Fibroblast of skin of right quadriceps (primary cell): ENCODE measurements around the gene MRPL45.

Experiments used
- DNase-seq: peaks from one replicate; pipeline ENCODE4 v3.0.0-alpha.2; 2013

MRPL45 gene

DNA sequence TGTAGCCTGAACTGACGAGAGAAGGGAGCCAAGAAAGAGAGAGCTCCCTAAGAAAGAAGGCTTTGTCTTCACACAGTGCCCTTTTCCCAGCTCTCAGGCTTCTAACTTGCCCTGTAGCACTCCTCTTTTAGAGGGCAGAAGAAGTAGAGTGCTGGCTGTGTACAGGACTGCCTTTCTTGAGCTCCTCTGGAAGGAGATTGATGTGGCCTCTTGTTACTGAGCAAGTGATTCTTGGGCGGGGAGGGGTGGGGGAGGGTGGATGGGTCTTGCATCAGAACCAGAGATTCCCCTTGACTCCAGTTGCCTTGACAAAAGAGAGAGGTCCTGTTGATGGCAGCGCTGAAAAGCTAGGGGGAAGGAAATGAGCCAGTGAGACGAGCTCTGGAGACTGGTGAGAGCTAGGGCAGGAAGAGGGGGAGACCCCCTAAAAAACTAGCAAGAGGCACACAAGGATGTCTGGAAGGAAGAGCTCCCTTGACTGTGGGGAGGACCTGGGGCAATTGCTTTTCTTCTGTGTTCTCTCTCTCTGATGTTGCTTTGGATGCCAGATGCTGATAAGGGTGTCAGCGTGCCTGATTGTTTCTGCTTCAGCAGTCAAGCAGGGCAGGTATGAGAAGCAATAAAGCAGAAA is 28.4 kb downstream of the MRPL45 start:
- peak; percentile 27 for DNase-seq

DNA sequence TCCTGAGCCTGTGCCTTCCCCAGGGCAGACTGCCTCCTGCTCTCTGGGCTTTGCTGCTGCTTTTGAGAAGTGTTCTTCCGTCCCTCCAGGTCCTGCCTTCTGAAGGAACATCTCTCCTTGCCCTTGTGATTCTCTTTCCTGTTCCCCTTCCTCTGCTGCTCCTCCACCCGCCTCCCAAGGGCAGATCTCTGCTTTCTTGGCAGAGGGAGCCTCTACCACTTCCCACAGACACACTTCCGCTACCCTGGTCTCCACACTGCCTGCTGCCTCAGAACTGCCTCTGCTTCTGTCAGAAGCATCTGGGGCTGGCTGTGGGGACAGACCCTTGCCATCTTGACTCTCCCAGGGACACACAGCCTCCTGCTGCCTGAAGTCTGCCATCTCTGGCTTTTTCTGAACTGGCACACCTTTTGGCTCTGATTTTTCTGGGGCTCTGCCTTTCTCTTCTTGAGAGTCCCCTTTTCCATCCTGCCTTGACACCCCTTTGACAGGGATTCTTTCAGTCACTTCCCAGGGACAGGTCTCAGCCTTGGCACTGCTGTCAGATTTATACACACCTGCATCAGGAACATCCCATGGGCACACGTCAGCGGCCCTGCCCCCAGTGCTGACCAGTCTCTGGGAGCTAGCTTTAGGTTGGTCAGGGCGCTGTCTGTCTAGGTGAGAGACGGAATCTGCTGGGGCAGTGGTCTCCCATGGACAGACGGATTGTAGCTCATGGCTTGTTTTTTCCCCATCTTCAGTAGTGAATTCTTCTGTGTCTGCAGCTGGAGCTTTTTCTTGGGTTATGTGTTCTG is 30.2 kb downstream of the MRPL45 start:
- no peak for DNase-seq

DNA sequence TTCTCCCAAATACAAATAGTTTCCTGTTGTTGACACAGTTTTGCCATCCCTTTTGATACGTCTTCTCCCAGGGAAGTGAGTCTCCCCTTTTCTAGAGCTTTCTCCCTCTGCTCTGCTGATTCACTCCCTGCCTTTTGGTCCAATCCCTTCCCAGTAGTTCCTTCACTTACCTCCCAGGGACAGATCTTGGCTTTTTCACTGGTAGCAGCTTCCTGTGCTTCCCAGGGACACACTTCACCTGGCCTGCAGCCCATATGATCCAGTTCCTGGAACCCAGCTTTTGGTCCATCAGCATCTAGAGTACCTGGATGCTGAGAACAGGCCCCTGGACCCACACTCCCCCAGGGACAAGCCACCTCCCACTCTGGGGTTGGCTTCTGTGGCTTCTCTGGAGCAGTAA is 31.0 kb downstream of the MRPL45 start:
- DNase-seq, result no peak

DNA sequence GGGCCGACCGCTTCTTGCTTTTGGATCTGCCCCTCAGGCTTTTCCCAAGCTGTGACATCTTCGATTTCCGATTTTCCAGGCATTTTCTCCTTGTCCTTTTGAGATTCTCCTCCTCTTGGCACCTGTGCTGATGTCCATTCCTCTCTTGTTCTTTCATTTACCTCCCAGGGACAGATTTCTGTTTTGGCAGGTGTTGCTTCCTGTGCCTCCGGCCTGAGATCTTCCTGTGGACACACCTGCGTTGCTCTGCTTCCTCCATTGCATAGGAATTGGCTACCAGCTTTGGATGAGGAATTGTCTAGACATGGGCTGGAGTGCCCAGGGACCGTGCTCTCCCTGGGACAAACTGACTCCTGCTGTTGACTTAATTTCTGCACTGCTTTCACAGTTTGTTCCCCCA is 31.7 kb downstream of the MRPL45 start:
- no peak for DNase-seq

DNA sequence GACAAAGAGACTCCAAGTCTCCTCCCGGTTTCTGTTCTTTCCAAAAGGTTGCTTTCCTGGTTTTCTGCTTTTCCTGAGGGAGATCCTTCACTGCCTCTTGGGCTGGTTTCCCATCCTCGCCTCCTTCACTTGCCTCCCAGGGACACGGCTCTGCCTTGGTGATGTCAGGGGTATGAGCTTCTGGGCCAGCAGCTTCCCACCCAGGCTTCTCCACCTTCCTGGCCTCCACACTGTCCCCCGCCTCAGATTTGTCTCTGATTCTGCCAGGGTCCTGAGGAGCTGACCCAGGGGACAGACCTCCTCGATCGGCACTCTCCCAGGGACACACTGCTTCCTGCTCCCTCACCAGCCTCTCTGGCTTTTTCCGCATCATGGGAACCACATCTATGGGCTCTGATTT is 32.3 kb downstream of the MRPL45 start:
- no peak for DNase-seq

DNA sequence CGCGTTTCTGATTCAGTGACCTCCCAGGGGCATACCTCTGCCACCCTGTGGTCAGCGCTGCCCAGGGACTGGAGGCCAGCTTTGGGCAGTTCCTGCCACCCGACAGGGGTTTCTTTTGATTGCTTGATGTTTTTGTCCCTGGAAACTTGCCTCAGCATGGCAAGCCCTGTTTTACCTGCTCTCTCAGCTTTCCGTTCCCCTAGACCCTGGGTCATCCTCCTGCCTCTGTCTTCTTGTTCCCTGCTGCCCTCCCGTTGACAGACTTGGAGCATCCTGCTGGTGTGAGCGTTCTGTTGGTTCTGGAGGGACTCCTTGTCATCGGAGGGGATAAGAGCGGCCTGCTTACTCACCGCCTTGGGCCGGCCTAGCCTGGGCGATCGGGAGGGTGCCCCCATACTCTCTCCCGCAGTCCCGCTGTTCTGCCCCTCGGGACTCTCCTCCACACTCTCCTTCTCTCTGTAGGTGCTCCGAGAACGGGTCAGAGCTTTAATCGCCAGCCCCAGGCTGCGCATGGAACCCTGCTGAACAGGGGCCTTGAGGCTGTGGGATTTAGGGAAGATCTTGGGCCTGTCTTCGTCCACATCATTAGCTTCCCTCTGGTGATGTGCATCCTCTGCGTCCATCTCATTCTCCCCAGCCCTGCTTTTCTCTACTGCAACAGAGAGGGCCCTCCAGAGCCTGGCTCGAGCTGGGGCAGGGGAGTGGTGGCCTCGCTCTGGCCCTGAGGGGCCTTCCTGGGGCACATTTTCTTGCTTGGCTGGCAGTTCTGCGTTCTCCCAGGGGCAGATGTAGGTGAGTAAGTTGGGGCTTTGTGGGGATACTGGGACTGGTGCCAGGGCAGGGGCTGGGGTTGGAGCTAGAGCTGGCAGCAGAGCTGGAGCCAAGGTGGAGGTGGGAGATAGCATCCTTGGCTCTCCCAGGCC is 33.1 kb downstream of the MRPL45 start:
- no peak for DNase-seq

DNA sequence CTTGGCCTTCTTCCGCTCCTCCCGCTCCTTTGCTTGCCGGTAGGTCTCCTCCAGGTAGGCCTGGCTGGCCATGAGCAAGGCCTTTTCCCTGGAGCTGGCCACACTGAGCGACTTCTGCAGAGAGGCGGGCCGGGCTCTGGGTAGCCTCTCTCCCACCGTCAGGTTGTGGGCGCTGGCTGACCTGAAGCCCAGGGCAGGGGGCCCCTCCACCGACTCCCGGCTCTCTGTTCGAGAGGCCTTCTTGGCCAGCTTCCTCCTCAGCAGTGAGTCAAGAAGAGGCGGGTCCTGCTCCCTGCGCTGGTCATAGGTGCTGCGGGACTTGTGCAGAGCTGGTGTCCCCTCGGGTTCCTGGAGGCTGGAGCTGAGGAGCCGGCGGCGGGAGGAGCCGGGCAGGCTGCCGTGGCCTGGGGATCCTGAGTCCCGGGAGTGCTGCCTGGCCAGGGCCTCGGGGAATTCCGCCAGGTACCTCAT is 34.0 kb downstream of the MRPL45 start:
- no peak for DNase-seq

DNA sequence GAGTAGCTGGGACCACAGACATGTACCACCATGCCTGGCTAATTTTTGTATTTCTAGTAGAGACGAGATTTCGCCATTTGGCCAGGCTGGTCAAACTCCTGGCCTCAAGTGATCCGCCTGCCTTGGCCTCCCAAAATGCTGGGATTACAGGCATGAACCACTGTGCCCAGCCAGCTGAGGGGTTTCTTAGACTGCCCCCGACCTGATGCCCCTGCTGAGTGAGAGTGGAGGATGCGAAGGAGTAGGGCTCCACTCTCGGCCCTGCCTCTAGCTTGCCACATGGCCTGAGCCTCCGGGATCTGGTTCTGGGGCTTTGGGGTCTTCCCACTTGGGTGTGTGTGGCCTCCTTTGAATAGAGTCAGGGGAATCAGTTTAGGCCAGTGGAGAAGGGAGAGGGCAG is 35.8 kb downstream of the MRPL45 start:
- DNase-seq, result no peak

DNA sequence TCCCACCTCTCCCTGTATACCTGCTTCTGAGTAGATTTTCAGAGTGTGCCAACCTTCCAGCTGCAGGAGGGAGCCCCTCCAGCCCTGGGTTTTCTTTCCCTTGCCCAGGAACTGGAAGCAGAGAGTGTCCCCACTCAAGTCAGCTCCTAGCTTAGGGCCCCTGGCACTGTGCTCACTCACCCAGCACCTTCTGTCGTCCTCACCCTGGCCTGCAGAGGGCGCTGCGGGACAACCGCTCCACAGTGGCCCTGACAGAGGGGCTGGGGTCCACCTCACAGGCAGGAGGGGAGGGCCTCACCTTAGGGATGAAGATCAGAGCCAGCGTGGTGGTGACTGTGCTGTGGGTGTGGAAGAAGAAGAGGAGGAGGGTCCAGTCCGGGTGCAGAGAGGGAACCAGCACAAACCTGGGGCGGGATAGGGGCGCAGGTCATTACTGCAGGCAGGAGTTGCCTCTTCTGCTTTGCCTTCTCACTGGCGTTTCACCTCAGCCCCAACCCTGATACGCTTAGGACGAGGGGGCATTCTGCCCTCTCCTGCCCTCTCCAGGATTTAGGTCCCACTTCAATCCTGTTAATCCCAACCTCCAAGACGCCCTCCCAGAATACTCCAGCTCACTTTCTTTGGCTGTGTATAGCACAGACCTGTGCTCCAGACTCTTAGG is 36.8 kb downstream of the MRPL45 start:
- no peak for DNase-seq

DNA sequence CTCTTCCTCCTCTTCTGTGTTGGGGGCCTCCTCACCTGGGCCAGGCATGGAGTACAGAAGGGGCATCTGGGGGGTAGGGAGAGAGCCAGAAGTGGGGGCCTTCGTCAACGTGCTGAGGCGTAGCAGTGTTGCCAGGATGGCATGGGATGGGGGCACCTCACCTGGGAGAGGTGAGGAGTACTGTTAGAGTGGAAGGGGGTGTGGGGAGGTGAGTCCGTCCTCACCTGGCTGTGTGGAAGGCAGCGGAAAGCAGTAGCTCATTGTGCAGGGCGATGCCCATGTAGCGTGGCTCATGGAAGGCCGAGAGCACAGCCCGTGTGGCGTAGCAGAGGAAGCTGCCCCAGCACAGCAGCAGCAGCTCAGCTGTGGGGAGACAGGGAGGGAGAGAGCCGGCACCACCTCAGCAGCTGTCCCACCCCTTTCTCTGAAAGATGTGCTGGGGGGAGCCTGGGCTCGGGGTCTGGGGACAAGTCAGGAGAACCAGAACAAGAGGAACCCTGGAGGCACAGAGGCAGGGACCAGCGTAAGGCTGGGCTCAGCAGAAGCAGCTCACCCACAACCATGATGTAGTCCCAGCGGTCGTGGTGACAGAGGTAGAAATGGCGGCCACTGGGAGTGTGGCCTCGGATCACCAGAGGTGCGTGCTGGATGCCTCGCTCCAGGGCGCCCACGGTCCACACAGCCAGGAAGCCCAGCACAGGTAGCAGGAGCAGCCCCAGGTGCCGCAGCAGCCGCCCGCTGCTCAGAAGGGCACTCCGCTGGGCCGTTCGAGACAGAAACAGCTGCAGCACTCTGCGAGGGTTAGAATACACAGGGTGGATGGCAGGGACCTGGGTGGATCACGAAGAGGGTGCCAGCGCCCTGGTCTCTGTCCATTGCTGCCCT is 37.8 kb downstream of the MRPL45 start:
- DNase-seq, result no peak

DNA sequence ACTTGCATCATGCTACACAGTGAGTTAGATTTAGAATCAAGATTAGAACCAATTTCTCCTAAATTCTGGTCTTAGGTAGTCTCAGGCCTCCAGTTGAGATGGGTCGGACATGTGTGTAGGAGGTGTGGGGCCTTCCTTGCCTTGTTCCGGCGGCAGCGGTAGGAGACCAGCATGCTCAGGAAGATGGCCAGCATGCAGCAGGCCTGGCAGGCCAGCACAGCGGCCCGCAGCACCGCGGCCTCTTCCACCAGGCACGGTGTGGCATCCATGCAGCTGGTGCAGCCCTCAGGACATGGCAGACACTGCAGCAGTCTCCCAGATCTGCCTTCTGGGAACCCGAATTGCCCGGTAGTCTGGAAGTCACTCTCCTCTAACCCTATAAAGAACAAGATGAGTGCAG is 39.9 kb downstream of the MRPL45 start:
- no peak for DNase-seq

DNA sequence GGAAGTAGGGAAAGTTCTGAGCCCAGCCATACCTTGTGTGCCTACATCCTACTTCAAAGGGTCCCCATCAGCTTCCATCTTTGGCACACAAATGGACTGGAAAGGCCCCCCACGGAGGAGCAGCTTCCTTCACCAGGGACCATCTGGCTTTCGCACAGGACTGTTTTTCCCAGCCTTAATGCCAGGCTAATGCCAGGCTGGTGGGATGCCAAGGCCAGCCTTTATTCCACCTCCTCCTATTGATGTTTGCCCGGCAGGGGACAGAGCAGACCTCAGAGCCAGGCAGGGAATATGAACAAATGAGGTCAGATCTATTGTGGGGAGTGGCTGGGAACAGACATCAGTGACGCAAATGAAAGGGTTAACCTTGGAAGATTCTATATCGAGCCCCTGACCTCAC is 41.1 kb downstream of the MRPL45 start:
- DNase-seq, result no peak

DNA sequence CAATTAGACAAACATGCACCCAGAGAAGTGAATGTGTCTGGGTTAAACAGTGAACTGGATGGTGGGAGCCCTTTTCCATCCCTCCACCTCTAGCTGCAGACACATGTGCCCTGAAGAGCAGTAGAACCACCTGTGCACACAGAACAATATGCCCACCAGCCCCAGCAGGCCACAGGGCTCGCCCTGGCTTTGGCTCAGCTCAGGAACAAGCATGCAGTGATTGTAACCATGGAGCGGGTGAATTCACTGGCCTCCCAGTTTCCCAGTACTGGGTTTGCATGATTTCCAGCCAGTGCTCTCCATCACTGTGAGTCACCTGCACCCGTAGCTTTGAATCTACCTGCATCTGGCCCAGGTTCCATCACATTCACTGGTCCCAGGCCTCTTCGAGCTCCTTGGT is 41.6 kb downstream of the MRPL45 start:
- DNase-seq, result no peak

DNA sequence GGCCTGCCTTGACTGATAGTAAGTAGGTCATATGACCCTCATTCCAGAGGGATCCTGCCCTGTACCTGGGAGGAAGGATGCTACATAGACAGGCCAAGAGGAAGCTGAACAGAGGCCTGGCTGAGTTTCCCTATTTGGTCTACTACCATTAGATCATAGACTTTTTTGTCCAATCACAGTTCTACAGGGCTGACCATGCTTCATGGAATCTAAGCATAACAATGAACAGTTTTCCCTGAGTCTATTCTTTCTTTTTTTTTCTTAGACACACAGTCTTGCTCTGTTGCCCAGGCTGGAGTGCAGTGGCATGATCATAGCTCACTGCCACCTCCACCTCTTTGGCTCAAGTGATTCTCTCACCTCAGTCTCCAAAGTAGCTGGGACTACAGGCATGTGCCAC is 42.9 kb downstream of the MRPL45 start:
- no peak for DNase-seq

DNA sequence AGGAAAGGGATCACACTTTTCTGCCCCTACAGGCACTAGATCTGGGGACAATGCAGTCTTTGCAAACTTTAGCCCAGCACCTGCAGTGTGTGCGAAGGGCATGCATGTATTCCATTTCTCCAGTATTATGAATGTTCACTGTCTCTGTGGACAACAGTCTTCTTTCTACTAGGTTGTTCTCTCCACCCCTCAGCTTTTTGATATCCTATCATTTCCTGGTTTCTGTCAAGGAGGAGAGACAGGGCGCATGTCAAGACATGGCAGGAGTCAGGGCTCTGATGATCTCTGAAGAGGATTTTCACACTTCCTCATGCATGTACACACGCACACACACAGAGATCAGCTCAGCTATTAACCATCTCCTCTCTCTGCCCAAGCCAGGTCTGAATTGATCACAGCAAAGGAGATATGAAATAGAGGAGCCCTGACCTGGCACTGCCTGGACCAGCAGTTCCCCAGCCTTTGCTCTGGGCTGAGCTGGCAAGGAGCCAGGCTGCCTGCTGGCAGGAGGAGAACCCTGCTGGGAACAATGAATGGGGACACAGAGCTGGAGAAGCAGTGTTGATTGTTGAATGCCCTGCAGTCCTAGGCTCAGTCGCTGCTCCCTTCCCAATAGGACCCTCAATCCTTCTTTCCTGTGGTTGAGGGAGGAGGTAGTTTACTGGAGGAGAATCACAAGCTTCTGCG is 44.2 kb downstream of the MRPL45 start:
- no peak for DNase-seq

DNA sequence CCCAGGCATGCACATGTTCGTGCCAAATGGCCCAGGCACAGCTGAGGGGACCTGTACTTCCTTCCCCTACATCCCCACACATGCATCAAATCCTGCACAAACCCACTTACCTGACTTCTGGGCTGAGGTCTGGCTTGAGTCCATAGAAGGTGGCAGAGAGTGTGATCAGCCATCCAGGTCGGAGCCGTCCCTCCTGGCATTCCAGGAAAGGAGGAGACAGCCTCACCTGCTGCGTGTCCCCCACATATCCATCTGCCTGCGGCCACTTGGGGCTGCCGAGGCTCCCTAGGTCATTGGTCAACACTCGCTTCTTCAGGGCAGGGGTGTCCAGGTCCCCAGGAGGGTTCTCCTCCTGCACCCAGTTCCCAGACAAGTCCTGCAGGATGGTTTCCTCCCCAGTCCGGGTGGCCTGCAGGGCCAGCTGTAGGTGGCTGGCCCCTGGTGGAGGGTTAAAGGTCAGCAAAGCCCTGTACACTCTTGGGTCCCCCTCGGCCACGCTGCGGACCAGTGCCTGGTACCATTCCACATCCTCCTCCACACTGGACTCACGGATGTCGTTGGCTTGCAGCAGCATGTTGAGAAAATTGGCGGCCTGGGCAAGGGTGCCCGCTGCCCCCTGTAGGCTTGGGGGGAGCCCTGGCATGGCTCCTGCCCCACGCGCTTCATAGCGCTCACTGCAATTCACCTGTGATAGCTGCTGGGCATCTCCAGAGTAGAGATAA is 46.1 kb downstream of the MRPL45 start:
- DNase-seq, result no peak

DNA sequence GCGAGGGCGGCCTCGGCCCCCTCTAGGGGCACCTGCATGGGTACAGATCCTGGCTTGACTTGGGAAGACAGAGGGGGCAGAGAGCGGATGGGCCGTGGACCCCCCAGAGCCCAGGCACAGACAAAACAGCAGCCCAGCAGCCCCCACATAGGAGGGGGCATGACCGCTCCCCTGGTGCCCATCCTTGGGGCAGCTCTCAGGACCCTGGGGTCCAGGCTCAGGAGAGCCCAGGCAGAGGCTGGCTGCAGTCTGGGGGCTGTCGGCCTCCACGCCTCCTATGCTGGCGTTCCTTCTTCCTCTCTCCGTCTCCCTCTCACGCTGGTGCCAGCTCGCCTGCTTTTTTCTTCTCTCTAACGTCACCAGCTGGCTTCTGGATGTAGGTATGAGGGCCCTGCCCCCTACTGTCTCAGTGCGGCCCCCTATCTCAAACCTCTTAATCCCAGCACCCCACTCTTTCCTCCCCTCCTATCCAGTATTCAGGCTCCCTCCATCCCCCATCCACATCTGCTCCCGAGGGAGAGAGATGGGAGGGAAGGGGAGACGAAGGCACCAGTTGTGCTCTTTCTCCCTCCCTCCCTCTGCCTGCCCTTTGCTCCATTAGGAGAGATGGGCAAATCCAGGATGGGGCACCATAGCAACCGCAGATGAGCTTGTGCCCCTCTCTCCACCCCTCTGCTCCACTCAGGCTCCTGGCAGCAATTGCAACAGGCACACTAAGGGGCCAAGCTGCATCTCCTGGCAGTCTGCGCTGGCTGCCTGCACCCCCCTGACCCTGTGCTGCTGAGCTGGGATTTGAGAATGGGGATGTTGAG is 46.8 kb downstream of the MRPL45 start, which contains the start of gene GPR179:
GPR179 (minus strand) TSS at position 349 of the 812 bp plus-strand sequence; CDS start at position 182, 167 bp downstream.
- no peak for DNase-seq

DNA sequence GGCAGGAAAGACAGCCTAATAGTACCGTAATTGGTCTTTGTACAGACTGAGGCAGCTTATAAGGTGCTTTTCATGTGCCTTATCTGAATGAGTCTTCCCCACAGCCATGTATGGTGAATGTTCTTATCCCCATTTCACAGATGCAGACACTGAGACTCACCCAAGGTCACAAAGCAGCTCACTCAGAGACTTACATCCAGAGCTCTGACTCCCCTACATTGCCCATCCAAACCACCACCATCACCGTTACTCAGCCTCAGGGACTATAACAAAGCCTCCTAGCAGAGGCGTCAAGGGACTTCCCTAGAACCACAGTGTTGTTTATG is 47.4 kb downstream of the MRPL45 start:
- DNase-seq, result no peak

DNA sequence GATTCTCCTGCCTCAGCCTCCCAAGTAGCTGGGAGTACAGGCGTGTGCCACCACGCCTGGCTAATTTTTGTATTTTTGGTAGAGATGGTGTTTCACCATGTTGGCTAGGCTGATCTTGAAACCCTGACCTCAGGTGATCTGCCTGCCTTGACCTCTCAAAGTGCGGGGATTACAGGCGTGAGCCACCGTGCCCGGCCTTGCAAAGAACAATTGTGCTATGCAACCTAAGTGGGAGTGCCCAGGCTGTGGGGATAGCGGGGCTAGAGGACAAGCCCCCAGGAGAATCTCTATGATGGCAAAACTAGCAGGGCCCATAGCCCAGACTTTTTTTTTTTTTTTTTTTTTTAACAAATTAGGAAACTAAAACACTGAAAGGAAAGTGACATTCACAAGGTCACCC is 48.8 kb downstream of the MRPL45 start:
- no peak for DNase-seq
